ENCODE results near the gene B4GALT2.

Gene B4GALT2

DNA sequence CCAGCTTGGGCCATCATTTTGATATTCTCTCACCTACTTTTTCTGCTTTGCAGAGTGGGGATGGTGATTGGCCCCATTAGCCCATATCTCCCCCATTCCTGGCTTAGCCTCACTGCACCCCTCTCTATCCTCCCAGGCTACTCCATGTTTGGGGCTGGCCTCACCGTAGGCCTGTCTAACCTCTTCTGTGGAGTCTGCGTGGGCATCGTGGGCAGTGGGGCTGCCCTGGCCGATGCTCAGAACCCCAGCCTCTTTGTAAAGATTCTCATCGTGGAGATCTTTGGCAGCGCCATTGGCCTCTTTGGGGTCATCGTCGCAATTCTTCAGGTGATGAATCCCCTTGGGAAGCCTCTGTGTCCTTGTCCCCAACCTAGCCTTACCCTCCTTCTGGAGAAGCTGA, 2.1 kb upstream of the B4GALT2 start:
- no peak overlapping the region for H3K27ac ChIP-seq (ENCODE audit: low read length)
- peak overlapping the region in 1 of 2 experiments; percentile 70; a peak in 1 of 4 replicates for H3K4me3 ChIP-seq (ENCODE audit: low read depth in 1 of 2, low read length in 2 of 2)
- peak overlapping the region; percentile 74 for H3K4me2 ChIP-seq (ENCODE audit: insufficient read depth, low read length)
- H3K9ac ChIP-seq (ENCODE audit: low read depth, low read length), result no peak overlapping the region
- H3K79me2 ChIP-seq (ENCODE audit: insufficient read depth, low read length), result peaks cover 24% of the 10 kb centered on the region
- H3K4me1 ChIP-seq (ENCODE audit: insufficient read depth, low read length), result peaks cover 47% of the 10 kb centered on the region
- no peak overlapping the region for H2AFZ ChIP-seq (ENCODE audit: low read depth, low read length)
- no peaks in the 10 kb centered on the region for H3K9me3 ChIP-seq (ENCODE audit: insufficient read depth, low read length, severe bottlenecking)
- H3K27me3 ChIP-seq (ENCODE audit: insufficient read depth, low read length, poor library complexity), result peaks cover 7% of the 10 kb centered on the region
- peaks cover 30% of the 10 kb centered on the region for H4K20me1 ChIP-seq (ENCODE audit: insufficient read depth, low read length)
- TF ChIP-seq, protein P1, sequence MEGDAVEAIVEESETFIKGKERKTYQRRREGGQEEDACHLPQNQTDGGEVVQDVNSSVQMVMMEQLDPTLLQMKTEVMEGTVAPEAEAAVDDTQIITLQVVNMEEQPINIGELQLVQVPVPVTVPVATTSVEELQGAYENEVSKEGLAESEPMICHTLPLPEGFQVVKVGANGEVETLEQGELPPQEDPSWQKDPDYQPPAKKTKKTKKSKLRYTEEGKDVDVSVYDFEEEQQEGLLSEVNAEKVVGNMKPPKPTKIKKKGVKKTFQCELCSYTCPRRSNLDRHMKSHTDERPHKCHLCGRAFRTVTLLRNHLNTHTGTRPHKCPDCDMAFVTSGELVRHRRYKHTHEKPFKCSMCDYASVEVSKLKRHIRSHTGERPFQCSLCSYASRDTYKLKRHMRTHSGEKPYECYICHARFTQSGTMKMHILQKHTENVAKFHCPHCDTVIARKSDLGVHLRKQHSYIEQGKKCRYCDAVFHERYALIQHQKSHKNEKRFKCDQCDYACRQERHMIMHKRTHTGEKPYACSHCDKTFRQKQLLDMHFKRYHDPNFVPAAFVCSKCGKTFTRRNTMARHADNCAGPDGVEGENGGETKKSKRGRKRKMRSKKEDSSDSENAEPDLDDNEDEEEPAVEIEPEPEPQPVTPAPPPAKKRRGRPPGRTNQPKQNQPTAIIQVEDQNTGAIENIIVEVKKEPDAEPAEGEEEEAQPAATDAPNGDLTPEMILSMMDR (IDR thresholded peaks at IDR 0.05; ENCODE audit: borderline replicate concordance, extremely low read depth, low read length, poor library complexity, severe bottlenecking), result no peak
- TF ChIP-seq EZH2 (IDR thresholded peaks at IDR 0.05; ENCODE audit: borderline replicate concordance, low read depth, low read length, severe bottlenecking), result no peak
- peaks cover 37% of the 10 kb centered on the region for H3K36me3 ChIP-seq (ENCODE audit: insufficient read depth, low read length)
- DNase-seq (no peak), ATAC-seq (ENCODE audit: insufficient read depth, low read depth) (no peak)

DNA sequence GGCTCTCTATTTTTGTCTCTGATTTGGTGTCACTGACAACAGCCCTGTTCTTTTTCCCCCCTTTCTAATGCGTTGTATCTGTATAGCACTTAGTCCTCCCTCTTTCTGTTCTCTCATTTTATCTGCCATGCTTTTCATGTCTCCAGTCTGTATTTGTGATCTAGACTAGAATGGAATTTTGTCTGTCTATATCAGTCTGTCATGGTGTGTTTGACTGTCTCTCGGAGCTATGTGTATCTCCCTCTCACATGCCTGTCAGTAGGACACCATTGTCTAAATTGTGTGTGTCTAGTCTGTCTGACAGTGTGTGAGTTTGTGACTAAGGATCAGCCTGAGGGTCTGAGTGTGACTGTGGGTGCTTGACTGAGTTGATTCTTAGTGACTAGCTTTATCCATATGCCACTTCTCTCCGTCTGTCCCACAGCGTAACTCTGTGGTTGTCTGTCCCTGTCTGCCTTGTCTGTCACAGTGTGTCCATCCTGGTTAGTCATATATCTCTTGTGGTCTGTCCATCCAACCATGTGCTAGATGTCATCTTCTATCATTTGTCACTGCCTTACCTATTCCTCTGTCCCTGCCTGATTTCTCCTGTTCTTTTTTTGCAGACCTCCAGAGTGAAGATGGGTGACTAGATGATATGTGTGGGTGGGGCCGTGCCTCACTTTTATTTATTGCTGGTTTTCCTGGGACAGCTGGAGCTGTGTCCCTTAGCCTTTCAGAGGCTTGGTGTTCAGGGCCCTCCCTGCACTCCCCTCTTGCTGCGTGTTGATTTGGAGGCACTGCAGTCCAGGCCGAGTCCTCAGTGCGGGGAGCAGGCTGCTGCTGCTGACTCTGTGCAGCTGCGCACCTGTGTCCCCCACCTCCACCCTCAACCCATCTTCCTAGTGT, 1.4 kb upstream of the B4GALT2 start:
- peaks cover 30% of the 10 kb centered on the region for H4K20me1 ChIP-seq (ENCODE audit: insufficient read depth, low read length)
- H3K36me3 ChIP-seq (ENCODE audit: insufficient read depth, low read length), result peaks cover 30% of the 10 kb centered on the region
- DNase-seq (no peak), ATAC-seq (ENCODE audit: insufficient read depth, low read depth) (no peak)
- no peak for TF ChIP-seq EZH2 (IDR thresholded peaks at IDR 0.05; ENCODE audit: borderline replicate concordance, low read depth, low read length, severe bottlenecking)
- TF ChIP-seq, protein P1 (IDR thresholded peaks at IDR 0.05; ENCODE audit: borderline replicate concordance, extremely low read depth, low read length, poor library complexity, severe bottlenecking), result no peak
- H3K9me3 ChIP-seq (ENCODE audit: insufficient read depth, low read length, severe bottlenecking), result no peaks in the 10 kb centered on the region
- peaks cover 24% of the 10 kb centered on the region for H3K79me2 ChIP-seq (ENCODE audit: insufficient read depth, low read length)
- H2AFZ ChIP-seq (ENCODE audit: low read depth, low read length), result no peak overlapping the region
- H3K4me1 ChIP-seq (ENCODE audit: insufficient read depth, low read length), result peaks cover 47% of the 10 kb centered on the region
- H3K4me2 ChIP-seq (ENCODE audit: insufficient read depth, low read length), result peak overlapping the region; percentile 74; the same call in 1 of the 2 replicates
- H3K27me3 ChIP-seq (ENCODE audit: insufficient read depth, low read length, poor library complexity), result peaks cover 7% of the 10 kb centered on the region
- H3K4me3 ChIP-seq (ENCODE audit: low read depth in 1 of 2, low read length in 2 of 2), result no peak overlapping the region
- no peak overlapping the region for H3K27ac ChIP-seq (ENCODE audit: low read length)
- no peak overlapping the region for H3K9ac ChIP-seq (ENCODE audit: low read depth, low read length)

- TF ChIP-seq, protein P1 (IDR thresholded peaks at IDR 0.05; ENCODE audit: borderline replicate concordance, extremely low read depth, low read length, poor library complexity, severe bottlenecking), result no peak
- no peak for TF ChIP-seq EZH2 (IDR thresholded peaks at IDR 0.05; ENCODE audit: borderline replicate concordance, low read depth, low read length, severe bottlenecking)
- no peak for DNase-seq
Measured at GRCh38 chr1:43978264-43978550, 803 bp upstream of the B4GALT2 start.

More at GRCh38 chr1:43978264-43978550, 803 bp upstream of the B4GALT2 start:
- H3K9ac ChIP-seq (ENCODE audit: low read depth, low read length), result no peak overlapping the region
- H3K36me3 ChIP-seq (ENCODE audit: insufficient read depth, low read length), result peaks cover 27% of the 10 kb centered on the region
- H3K4me3 ChIP-seq (ENCODE audit: low read depth in 1 of 2, low read length in 2 of 2), result no peak overlapping the region
- peaks cover 47% of the 10 kb centered on the region for H3K4me1 ChIP-seq (ENCODE audit: insufficient read depth, low read length)
- peaks cover 30% of the 10 kb centered on the region for H4K20me1 ChIP-seq (ENCODE audit: insufficient read depth, low read length)
- 0 out of 2 replicates have a peak overlapping the region, but pooled peaks have one; percentile 58 for H3K4me2 ChIP-seq (ENCODE audit: insufficient read depth, low read length)
- no peaks in the 10 kb centered on the region for H3K9me3 ChIP-seq (ENCODE audit: insufficient read depth, low read length, severe bottlenecking)
- ATAC-seq (ENCODE audit: insufficient read depth, low read depth), result no peak
- no peak overlapping the region for H2AFZ ChIP-seq (ENCODE audit: low read depth, low read length)
- peaks cover 24% of the 10 kb centered on the region for H3K79me2 ChIP-seq (ENCODE audit: insufficient read depth, low read length)
- peaks cover 7% of the 10 kb centered on the region for H3K27me3 ChIP-seq (ENCODE audit: insufficient read depth, low read length, poor library complexity)
- no peak overlapping the region for H3K27ac ChIP-seq (ENCODE audit: low read length)

Measured in DND-41 (cell line).